Astrocyte of the cerebellum (primary cell): ENCODE measurements around the gene CACNA2D1.

Experiments used
- DNase-seq: peaks from one replicate; pipeline ENCODE4 v3.0.0-alpha.2; 2011; ENCODE audit warnings: low read depth
- H3K4me3 ChIP-seq: 2 replicates; pipeline ENCODE4 v1.5.1; 2011; ENCODE audit warnings: mild to moderate bottlenecking, low read depth, low read length, moderate library complexity
- in situ Hi-C: cut with HindIII; loops from 2 replicates; pipeline ENCODE4 v1.10.0; 2017; ENCODE audit warnings: low sequenced_read_pairs
- TF ChIP-seq, protein P1 (sequence below): IDR thresholded peaks from 2 replicates; pipeline ENCODE4 v1.5.1; 2012; ENCODE audit warnings: low read length, low read depth, moderate library complexity, mild to moderate bottlenecking; ENCODE audit errors: missing control alignments

Gene CACNA2D1

GRCh38 chr7:82087099-82087498 lies 356.5 kb downstream of the CACNA2D1 start:
- in situ Hi-C loops, result no loop called here
- TF ChIP-seq, protein P1, sequence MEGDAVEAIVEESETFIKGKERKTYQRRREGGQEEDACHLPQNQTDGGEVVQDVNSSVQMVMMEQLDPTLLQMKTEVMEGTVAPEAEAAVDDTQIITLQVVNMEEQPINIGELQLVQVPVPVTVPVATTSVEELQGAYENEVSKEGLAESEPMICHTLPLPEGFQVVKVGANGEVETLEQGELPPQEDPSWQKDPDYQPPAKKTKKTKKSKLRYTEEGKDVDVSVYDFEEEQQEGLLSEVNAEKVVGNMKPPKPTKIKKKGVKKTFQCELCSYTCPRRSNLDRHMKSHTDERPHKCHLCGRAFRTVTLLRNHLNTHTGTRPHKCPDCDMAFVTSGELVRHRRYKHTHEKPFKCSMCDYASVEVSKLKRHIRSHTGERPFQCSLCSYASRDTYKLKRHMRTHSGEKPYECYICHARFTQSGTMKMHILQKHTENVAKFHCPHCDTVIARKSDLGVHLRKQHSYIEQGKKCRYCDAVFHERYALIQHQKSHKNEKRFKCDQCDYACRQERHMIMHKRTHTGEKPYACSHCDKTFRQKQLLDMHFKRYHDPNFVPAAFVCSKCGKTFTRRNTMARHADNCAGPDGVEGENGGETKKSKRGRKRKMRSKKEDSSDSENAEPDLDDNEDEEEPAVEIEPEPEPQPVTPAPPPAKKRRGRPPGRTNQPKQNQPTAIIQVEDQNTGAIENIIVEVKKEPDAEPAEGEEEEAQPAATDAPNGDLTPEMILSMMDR, result no peak
- DNase-seq, result no peak
- H3K4me3 ChIP-seq, result no peak overlapping the region

GRCh38 chr7:82085116-82085515 lies 358.5 kb downstream of the CACNA2D1 start:
- TF ChIP-seq, protein P1, result no peak
- in situ Hi-C loops, result no loop called here
- H3K4me3 ChIP-seq, result no peak overlapping the region
- no peak for DNase-seq

DNA sequence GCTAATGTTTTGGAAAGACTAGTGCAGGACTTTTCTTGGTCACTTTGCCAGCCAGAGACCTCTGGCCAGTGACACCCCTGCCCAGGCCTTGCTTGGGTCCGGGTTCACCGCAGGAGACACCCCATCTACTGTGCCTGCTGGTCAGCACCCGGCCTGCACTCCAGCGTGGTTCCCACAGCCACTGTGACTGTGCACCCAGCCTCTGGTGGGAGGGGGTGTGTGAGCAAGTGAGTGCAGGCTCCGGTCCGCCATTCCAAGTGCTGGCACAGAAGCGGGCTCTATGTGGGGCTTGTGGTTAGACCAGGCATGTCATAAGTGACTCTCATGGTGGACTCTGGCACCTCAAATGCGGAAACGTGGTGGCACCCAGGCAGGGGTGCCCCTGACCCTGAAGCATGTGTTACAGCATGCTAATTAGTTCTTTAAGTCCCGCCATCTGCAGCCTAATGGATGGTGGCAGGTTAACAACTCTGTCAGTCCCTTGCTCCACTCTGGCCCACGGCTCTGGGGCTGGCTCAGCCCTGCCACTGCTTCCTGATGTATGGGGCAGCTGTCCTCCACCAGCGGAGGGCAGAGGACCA lies 361.8 kb downstream of the CACNA2D1 start:
- in situ Hi-C loops, result no loop called here
- DNase-seq, result no peak

DNA sequence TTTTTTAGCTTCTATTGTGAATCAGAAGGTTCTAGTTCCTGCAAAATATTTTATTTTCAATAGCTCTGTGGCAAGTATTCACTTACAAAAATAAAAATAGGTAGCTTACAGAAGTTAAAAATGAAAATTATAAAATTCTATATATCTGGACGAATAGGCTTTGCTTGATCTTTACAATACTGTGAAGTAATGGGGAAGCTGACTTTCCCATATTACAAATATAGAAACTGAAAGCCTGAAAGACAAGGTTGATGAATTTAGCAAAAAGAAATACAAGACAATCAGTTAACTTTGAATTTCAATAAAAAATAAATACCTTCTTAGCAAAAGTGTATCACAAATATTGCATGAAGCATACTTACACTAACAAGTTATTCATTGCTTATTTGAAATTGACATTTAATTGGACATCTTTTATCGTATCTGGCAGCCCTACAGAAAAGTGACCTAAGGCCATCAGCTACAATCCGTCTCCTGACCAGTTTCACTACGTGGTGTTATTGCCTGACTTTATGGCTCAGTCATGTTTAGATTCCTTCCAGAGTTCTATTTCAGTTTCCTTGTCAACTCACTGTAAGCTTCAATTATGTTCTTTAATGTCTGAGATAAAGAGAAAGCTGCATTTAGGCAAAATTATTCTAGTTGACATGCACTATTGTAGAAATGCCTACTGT lies 363.2 kb downstream of the CACNA2D1 start:
- in situ Hi-C loops, result no loop called here
- no peak overlapping the region for H3K4me3 ChIP-seq
- TF ChIP-seq, protein P1, result no peak
- DNase-seq, result no peak

More for the DNA sequence above, 361.8 kb downstream of the CACNA2D1 start:
- H3K4me3 ChIP-seq, result no peak overlapping the region
- TF ChIP-seq, protein P1, result no peak

- DNase-seq, result no peak
- TF ChIP-seq, protein P1, result no peak
- in situ Hi-C loops, result no loop called here
- H3K4me3 ChIP-seq, result no peak overlapping the region
Observed at GRCh38 chr7:82079527-82079926, 364.1 kb downstream of the CACNA2D1 start.

DNA sequence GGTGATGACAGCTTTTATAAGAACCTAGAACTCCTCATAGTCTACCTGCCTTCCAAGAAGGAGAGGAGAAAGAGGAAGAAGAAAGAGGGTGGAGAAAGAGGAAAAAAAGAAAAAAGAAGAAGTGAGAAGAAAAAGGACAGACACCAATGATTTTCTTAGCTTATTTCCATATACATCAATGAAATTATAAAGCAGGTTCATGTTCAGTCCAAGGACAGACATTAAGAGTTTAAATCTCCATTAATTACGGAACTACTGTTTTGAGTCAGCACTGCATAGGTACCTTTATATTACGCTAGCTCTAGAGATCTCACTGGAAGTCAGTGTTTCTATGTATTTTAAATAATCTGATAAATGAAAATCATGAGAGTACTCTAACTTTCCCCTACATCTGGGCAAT lies 364.8 kb downstream of the CACNA2D1 start:
- in situ Hi-C loops, result no loop called here
- H3K4me3 ChIP-seq, result no peak overlapping the region
- no peak for DNase-seq
- TF ChIP-seq, protein P1, result no peak
